Esophagus muscularis mucosa (tissue), 4 donors: ENCODE measurements around the gene ASB15. TPM values are rescaled to one million over a fixed set of nuclear protein-coding genes. Genes with fewer than 3 reads are reported as not detected.

Experiments
- DNase-seq: peaks from one replicate; pipeline ENCODE4 v3.0.0-alpha.2; 2017; ENCODE audit errors: extremely low spot score
- H3K27ac ChIP-seq, 4 donors: fragments of 200-600 bp; sonication (generic); replicated peaks in 1 of 4; 1 replicate in 3 of 4; 2 replicates in 1 of 4; pipeline ENCODE4 v1.5.1; 2016 to 2019; ENCODE audit warnings: mild to moderate bottlenecking in 1 of 4
- H3K27me3 ChIP-seq, 4 donors: fragments of 200-600 bp; sonication (generic); one replicate each; pipeline versions ENCODE4 v1.5.1 to v1.6.0; 2016 to 2019
- H3K36me3 ChIP-seq, 4 donors: fragments of 200-600 bp; sonication (generic); one replicate each; pipeline ENCODE4 v1.5.1; 2016 to 2019
- H3K4me1 ChIP-seq, 4 donors: fragments of 200-600 bp; sonication (generic); one replicate each; pipeline ENCODE4 v1.5.1; 2016 to 2019
- H3K4me3 ChIP-seq, 4 donors: fragments of 200-600 bp; sonication (generic); 1 replicate in 2 of 4; 2 replicates in 2 of 4; pipeline ENCODE4 v1.5.1; 2016 to 2019; ENCODE audit warnings: mild to moderate bottlenecking in 4 of 4, moderate library complexity in 1 of 4
- H3K9me3 ChIP-seq, 4 donors: fragments of 200-600 bp; sonication (generic); 1 replicate in 3 of 4; 2 replicates in 1 of 4; pipeline ENCODE4 v1.5.1; 2016 to 2019
- EP300 ChIP-seq: sonication (generic); formaldehyde crosslinking; IDR thresholded peaks from one replicate; pipeline ENCODE4 v1.6.1; 2017; ENCODE audit warnings: antibody characterized with exemption
- POLR2A ChIP-seq: fragments of 450-650 bp; IDR thresholded peaks from one replicate; pipeline ENCODE4 v1.6.1; 2017; ENCODE audit warnings: antibody characterized with exemption, moderate library complexity, mild to moderate bottlenecking, low read depth
- POLR2AphosphoS5 ChIP-seq, 2 donors: sonication (generic); formaldehyde crosslinking; IDR thresholded peaks; one replicate each; pipeline ENCODE4 v1.6.1; 2017; ENCODE audit warnings: antibody characterized with exemption in 2 of 2
- WGBS: methylation state at CpG from one replicate; pipeline ENCODE4 v1.1.5; 2018; 5-methylcytosine and 5-hydroxymethylcytosine counted together
- intact Hi-C: fragments of 100-400 bp; cut with DNase I; formaldehyde crosslinking; loops from one replicate; pipeline ENCODE4 v1.15.1; 2023
- total RNA-seq, 4 donors: library from RNA; depleted of rRNA; stranded (reverse); fragments of >200 nt; gene quantifications; one replicate each; pipeline versions ENCODE4 v1.1.0 to v1.2.1, GENCODE V29; 2016
- TF ChIP-seq, protein P1 (sequence below), 3 experiments: fragments of 200-600 bp in 2 of 3; fragments of 450-650 bp in 1 of 3; sonication (generic) in 2 of 3; IDR thresholded peaks; one replicate each; pipeline ENCODE4 v1.5.1; 2017 to 2019; ENCODE audit warnings: antibody characterized with exemption in 3 of 3, mild to moderate bottlenecking in 2 of 3, moderate library complexity in 1 of 3

The ASB15 gene
- total RNA-seq, 4 donors from 2014 or later = not detected

DNA sequence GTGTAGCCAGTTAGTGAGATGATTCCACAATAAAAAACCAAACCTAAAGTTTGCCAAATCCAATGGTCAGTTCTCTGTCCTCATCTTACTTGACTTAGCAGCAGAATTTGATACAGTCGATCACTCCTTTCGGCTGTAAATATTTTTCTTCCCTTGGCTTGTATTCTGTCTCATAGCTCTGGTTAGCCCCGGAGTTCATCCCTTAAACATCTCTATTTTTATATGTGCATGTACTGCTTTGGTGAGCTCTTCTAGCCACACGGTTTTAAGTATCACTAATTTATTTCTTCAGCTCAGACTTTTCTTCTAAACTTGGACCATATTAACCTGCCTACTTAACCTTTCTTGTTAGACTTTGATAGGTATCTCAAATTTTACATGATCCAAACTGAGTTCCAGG lies 17.8 kb upstream of the ASB15 start:
- no peak for DNase-seq
- Histone ChIP-seq H3K4me3 (no peak overlapping the region), H3K4me1 (no peaks in the 10 kb centered on the region), H3K27ac (no peak overlapping the region), H3K9me3 (no peaks in the 10 kb centered on the region), H3K27me3 (no peaks in the 10 kb centered on the region), H3K36me3 (no peaks in the 10 kb centered on the region)
- intact Hi-C loops = loop anchor here (5.0 to 10.0 kb wide), 2 partner anchors 118 to 281 kb away; no protein-coding TSS in a partner anchor
- TF ChIP-seq EP300 (no peak), POLR2A (no peak), POLR2AphosphoS5 (IDR thresholded peaks at IDR 0.05) (no peak)
- TF ChIP-seq, protein P1, sequence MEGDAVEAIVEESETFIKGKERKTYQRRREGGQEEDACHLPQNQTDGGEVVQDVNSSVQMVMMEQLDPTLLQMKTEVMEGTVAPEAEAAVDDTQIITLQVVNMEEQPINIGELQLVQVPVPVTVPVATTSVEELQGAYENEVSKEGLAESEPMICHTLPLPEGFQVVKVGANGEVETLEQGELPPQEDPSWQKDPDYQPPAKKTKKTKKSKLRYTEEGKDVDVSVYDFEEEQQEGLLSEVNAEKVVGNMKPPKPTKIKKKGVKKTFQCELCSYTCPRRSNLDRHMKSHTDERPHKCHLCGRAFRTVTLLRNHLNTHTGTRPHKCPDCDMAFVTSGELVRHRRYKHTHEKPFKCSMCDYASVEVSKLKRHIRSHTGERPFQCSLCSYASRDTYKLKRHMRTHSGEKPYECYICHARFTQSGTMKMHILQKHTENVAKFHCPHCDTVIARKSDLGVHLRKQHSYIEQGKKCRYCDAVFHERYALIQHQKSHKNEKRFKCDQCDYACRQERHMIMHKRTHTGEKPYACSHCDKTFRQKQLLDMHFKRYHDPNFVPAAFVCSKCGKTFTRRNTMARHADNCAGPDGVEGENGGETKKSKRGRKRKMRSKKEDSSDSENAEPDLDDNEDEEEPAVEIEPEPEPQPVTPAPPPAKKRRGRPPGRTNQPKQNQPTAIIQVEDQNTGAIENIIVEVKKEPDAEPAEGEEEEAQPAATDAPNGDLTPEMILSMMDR (IDR thresholded peaks at IDR 0.05) = no peak
- 91% methylated on average over 4 of the region's 4 CpGs for WGBS

DNA sequence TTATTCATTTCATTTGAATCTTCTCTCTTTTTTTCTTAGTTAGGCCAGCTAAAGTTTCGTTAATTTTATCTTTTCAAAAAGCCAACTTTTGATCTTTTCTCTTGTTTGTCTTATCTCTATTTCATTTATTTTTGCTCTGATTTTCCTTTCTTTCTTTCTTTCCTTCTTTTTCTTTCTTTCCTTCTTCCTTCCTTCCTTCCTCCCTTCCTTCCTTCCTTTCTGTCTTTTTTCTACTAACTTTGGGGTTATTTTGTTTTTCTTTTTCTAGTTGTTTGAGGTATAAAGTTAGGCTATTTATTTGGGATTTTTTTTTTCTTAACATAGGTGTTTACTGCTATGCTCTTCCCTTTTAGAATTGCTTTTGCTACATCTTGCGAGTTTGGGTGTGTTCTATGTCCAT lies 13.2 kb upstream of the ASB15 start:
- no peak overlapping the region for H3K27ac ChIP-seq
- 94% methylated on average over 2 of the region's 2 CpGs for WGBS

DNA sequence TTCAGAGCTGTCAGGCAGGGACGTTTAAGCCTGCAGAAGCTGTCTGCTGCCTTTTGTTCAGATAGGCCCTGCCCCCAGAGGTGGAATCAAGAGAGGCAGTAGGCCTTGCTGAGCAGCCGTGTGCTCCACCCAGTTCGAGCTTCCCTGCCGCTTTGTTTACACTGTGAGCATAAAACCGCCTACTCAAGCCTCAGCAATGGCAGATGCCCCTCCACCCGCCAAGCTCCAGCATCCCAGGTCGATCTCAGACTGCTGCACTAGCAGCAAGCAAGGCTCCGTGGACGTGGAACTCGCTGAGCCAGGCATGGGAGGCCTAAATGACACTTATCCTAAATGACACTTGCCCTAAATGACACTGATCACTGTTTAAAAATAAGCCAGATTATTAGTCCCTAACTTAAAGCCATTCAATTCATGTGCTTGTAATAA lies 6.8 kb upstream of the ASB15 start:
- H3K36me3 ChIP-seq = no peaks in the 10 kb centered on the region
- no peak overlapping the region for H3K4me3 ChIP-seq
- DNase-seq = no peak
- TF ChIP-seq POLR2AphosphoS5 (IDR thresholded peaks at IDR 0.05) (no peak), EP300 (no peak), POLR2A (no peak)
- TF ChIP-seq, protein P1 (IDR thresholded peaks at IDR 0.05) = no peak
- H3K27ac ChIP-seq = no peak overlapping the region
- H3K4me1 ChIP-seq = peaks cover 0 to 7% (median 1%) of the 10 kb centered on the region in 4 donors
- intact Hi-C loops = no loop called here
- WGBS = 59% methylated on average over 10 of the region's 10 CpGs
- peaks cover 0 to 4% (median 0%) of the 10 kb centered on the region in 4 donors for H3K27me3 ChIP-seq
- H3K9me3 ChIP-seq = no peaks in the 10 kb centered on the region

More for the DNA sequence above, 13.2 kb upstream of the ASB15 start:
- Histone ChIP-seq H3K4me3 (no peak overlapping the region), H3K36me3 (no peaks in the 10 kb centered on the region), H3K4me1 (no peaks in the 10 kb centered on the region), H3K27me3 (no peaks in the 10 kb centered on the region), H3K9me3 (no peaks in the 10 kb centered on the region)
- TF ChIP-seq POLR2AphosphoS5 (IDR thresholded peaks at IDR 0.05) (no peak), EP300 (no peak), POLR2A (no peak)
- TF ChIP-seq, protein P1 (IDR thresholded peaks at IDR 0.05) = no peak
- DNase-seq = no peak
- intact Hi-C loops = loop anchor here (10.0 kb wide), 1 partner anchor 276 kb away; no protein-coding TSS in a partner anchor

DNA sequence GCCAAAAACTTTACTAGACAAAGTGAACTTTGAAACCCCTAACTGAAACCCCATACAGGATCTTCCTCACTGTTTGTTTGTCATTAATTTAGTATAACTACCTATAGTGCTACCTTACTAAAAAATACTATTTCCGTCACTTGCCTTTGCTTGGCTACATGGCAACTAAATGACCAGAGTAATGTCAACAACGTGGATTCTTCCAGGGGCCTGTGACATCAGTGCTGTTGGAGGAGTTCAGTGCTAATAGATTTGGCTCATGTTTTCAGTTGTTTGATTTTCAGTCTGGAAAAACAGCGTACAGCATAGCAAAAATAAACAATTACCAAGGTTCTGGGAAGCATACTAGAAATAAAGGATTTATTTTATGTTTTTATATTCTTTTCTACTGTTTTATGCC lies 3.0 kb upstream of the ASB15 start:
- Histone ChIP-seq H3K4me1 (peaks cover 0 to 7% (median 1%) of the 10 kb centered on the region in 4 donors), H3K36me3 (no peaks in the 10 kb centered on the region), H3K27me3 (peaks cover 0 to 4% (median 0%) of the 10 kb centered on the region in 4 donors), H3K9me3 (no peaks in the 10 kb centered on the region), H3K27ac (no peak overlapping the region), H3K4me3 (no peak overlapping the region)
- DNase-seq = no peak
- WGBS = 74% methylated on average over 3 of the region's 3 CpGs
- intact Hi-C loops = no loop called here
- TF ChIP-seq, protein P1 (IDR thresholded peaks at IDR 0.05) = no peak
- TF ChIP-seq POLR2A = no peak
- TF ChIP-seq EP300 = no peak
- TF ChIP-seq POLR2AphosphoS5 (IDR thresholded peaks at IDR 0.05) = no peak

DNA sequence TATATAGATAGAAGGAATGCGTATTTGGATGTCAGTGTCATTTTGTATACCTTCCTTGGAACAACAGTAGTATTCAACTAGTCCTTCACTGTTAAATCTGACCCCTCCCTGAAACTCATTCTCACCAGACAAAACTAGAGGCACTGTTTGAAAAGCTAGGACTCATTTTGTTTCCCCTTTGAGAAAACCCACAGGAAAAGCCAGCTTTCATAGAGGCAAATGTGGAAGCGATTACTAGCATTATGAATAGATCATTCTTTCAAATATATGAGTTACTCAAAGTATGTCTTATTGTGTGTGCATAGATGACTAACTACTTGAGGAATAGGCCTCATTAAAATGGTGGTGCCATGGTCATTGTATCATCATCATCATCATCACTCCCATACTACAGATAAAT lies 1.9 kb upstream of the ASB15 start:
- WGBS = 67% methylated on average over 2 of the region's 2 CpGs
- no peaks in the 10 kb centered on the region for H3K36me3 ChIP-seq
- DNase-seq = no peak
- peaks cover 0 to 7% (median 1%) of the 10 kb centered on the region in 4 donors for H3K4me1 ChIP-seq
- no peak overlapping the region for H3K27ac ChIP-seq
- no peak overlapping the region for H3K4me3 ChIP-seq
- no peaks in the 10 kb centered on the region for H3K9me3 ChIP-seq
- TF ChIP-seq, protein P1 (IDR thresholded peaks at IDR 0.05) = no peak
- TF ChIP-seq POLR2AphosphoS5 (IDR thresholded peaks at IDR 0.05) (no peak), POLR2A (no peak), EP300 (no peak)
- intact Hi-C loops = no loop called here
- peaks cover 0 to 4% (median 0%) of the 10 kb centered on the region in 4 donors for H3K27me3 ChIP-seq
